ENCODE data around the gene PROZ. TPM values are rescaled to one million over a fixed set of nuclear protein-coding genes. Genes with fewer than 3 reads are reported as not detected.
A peak's percentile ranks its signal among the peaks of the same experiment; 100 is the strongest.

Gene PROZ
- total and polyA plus RNA-seq, 2 of the 13 experiments (the other 11 are each of a cell fraction or from before 2014, with no cell fraction given), result 5.6 to 22.5 TPM

DNA sequence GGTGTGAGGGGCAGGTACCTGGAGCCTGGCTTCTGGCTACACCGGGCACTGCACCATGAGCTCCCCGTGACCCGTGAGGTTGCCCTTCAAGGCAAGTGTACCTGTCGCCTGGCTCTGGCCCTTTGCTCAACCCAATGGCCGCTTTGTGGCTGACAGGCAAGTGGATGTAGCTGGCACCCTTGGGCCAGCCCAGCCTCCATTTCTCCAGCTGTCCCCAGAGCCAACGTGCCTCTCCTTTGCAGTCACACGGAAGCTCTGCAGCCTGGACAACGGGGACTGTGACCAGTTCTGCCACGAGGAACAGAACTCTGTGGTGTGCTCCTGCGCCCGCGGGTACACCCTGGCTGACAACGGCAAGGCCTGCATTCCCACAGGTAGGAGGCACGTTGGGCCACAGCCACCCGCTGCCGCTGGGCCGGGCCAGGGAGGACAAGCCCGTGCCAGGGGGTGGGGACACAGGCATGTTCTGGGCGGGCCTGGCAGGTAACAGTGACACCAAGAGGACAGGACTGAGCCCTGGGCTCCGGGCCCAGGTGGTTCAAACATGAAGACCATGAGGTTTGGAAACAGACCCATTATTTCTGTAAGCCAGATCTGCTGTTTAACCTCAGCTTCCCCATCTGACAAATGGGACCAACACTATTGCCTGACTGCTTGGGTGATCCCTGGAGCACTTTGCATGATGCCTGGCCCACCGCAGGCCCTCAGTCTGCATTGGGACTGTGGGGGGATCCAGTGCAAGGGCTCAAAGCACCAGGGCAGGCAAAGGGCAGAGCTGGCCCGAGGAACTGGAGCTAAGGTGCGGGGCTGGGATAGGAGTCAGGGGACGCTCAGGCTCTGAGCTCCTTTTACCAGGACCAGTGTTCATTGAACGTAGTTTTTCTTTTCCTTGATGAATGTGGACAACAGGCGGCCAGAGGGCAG is 17.5 kb upstream of the PROZ start:
- 95% methylated on average over 14 of the region's 26 CpGs for WGBS (ENCODE audit: low lambda C conversion rate)
- peak overlapping the region; percentile 15 for H3K27ac ChIP-seq (ENCODE audit: extremely low read length, insufficient read depth, low read length)
- H4K20me1 ChIP-seq (ENCODE audit: insufficient read depth, low read length), result no peaks in the 10 kb centered on the region
- H3K79me2 ChIP-seq (ENCODE audit: insufficient read depth, low read length), result no peaks in the 10 kb centered on the region
- ChIA-PET CTCF (ENCODE audit: low intra/inter-chr PET ratio, low total read pairs) (no interaction called here), POLR2A (interaction anchor here (0.8 to 2.0 kb wide), 3 partner anchors 9 to 18 kb away, joined by 4 to 10 read pairs (median 5); partner anchors contain the start of gene F10)
- no peaks in the 10 kb centered on the region for H3K27me3 ChIP-seq (ENCODE audit: control insufficient read depth in 1 of 2, insufficient read depth in 2 of 2, low read length in 2 of 2)
- ATAC-seq (no peak), FAIRE-seq (no peak), DNase-seq (ENCODE audit: low spot score) (no peak)
- H3K4me1 ChIP-seq (ENCODE audit: insufficient read depth, low read length), result peaks cover 49% of the 10 kb centered on the region
- no TSS peak for BruUV-seq (replicated peaks)
- H3K4me3 ChIP-seq (replicated peaks in 1 of 3; ENCODE audit: insufficient read depth in 1 of 3, low read depth in 2 of 3, low read length in 3 of 3), result no peak overlapping the region
- intact Hi-C loops (cut with micrococcal nuclease; ENCODE audit: unreplicated experiment) (no loop called here), in situ Hi-C loops (cut with HindIII; ENCODE audit: extremely low pct_ligation_motif_present, low pct_unique_long_range_greater_than_20kb) (no loop called here)
- no peak overlapping the region for H3K4me2 ChIP-seq (ENCODE audit: low read depth, low read length)
- H3K9ac ChIP-seq (ENCODE audit: insufficient read depth, low read depth, low read length), result no peak overlapping the region
- no peaks in the 10 kb centered on the region for H3K9me3 ChIP-seq (ENCODE audit: low read length)
- H2AFZ ChIP-seq (ENCODE audit: low read length), result no peak overlapping the region
- H3K36me3 ChIP-seq (replicated peaks in 1 of 2; ENCODE audit: control insufficient read depth in 1 of 2, insufficient read depth in 2 of 2, low read length in 2 of 2), result peaks cover 11 to 39% of the 10 kb centered on the region in 2 experiments; a peak in 4 of 5 replicates
- TF ChIP-seq ZNF510 (CRISPR knock-in tag; IDR thresholded peaks at IDR 0.05; ENCODE audit: low read depth) (no peak), ZBTB38 (CRISPR knock-in tag; IDR thresholded peaks at IDR 0.05) (peak; percentile 39; the same call in 1 of the 2 replicates), ZSCAN12 (CRISPR knock-in tag; IDR thresholded peaks at IDR 0.05) (no peak), AGO1 (IDR thresholded peaks at IDR 0.05; ENCODE audit: low read depth, low read length, poor library complexity, severe bottlenecking) (peak; percentile 35), RBFOX2 (IDR thresholded peaks at IDR 0.05; ENCODE audit: low read depth, low read length) (0 out of 2 replicates have a peak, but pooled peaks have one; percentile 27), ZNF20 (CRISPR knock-in tag; IDR thresholded peaks at IDR 0.05) (no peak), AGO2 (optimal IDR thresholded peaks at IDR 0.05; ENCODE audit: low read depth, low read length) (peak; percentile 75), HNF4A (CRISPR knock-in tag; IDR thresholded peaks at IDR 0.05) (no peak), ONECUT2 (CRISPR knock-in tag; IDR thresholded peaks at IDR 0.05) (no peak), SNAPC4 (CRISPR knock-in tag; IDR thresholded peaks at IDR 0.05) (no peak), SRY (CRISPR knock-in tag; IDR thresholded peaks at IDR 0.05) (no peak), FOXA3 (CRISPR knock-in tag; IDR thresholded peaks at IDR 0.05) (no peak), TGIF2 (CRISPR knock-in tag; IDR thresholded peaks at IDR 0.05) (no peak), ZNF468 (CRISPR knock-in tag; IDR thresholded peaks at IDR 0.05) (0 out of 2 replicates have a peak, but pooled peaks have one; percentile 71)
- TF ChIP-seq, protein P1, sequence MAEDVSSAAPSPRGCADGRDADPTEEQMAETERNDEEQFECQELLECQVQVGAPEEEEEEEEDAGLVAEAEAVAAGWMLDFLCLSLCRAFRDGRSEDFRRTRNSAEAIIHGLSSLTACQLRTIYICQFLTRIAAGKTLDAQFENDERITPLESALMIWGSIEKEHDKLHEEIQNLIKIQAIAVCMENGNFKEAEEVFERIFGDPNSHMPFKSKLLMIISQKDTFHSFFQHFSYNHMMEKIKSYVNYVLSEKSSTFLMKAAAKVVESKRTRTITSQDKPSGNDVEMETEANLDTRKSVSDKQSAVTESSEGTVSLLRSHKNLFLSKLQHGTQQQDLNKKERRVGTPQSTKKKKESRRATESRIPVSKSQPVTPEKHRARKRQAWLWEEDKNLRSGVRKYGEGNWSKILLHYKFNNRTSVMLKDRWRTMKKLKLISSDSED (CRISPR knock-in tag; IDR thresholded peaks at IDR 0.05), result peak; percentile 52; the same call in 1 of the 2 replicates
- TF ChIP-seq, protein P2, sequence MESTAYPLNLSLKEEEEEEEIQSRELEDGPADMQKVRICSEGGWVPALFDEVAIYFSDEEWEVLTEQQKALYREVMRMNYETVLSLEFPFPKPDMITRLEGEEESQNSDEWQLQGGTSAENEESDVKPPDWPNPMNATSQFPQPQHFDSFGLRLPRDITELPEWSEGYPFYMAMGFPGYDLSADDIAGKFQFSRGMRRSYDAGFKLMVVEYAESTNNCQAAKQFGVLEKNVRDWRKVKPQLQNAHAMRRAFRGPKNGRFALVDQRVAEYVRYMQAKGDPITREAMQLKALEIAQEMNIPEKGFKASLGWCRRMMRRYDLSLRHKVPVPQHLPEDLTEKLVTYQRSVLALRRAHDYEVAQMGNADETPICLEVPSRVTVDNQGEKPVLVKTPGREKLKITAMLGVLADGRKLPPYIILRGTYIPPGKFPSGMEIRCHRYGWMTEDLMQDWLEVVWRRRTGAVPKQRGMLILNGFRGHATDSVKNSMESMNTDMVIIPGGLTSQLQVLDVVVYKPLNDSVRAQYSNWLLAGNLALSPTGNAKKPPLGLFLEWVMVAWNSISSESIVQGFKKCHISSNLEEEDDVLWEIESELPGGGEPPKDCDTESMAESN (CRISPR knock-in tag; conservative IDR thresholded peaks at IDR 0.05), result no peak

All from HepG2 (cell line).